Testis (tissue), 3 donors: ENCODE measurements around the gene DOK6. TPM values are rescaled to one million over a fixed set of nuclear protein-coding genes. Genes with fewer than 3 reads are reported as not detected.

Experiments used
- DNase-seq: peaks from one replicate; pipeline ENCODE4 v3.0.0-alpha.2; 2019
- H3K27ac ChIP-seq, 2 donors: fragments of 200-600 bp; sonication (generic); one replicate each; pipeline ENCODE4 v1.5.1; 2019
- H3K27me3 ChIP-seq: fragments of 200-600 bp; sonication (generic); one replicate; pipeline ENCODE4 v1.5.1; 2019
- H3K36me3 ChIP-seq: fragments of 200-600 bp; sonication (generic); one replicate; pipeline ENCODE4 v1.5.1; 2017; ENCODE audit warnings: low read depth; ENCODE audit errors: missing control alignments
- H3K4me1 ChIP-seq: fragments of 200-600 bp; sonication (generic); one replicate; pipeline ENCODE4 v1.5.1; 2019
- H3K4me3 ChIP-seq, 2 donors: fragments of 200-600 bp; sonication (generic); one replicate each; pipeline ENCODE4 v1.5.1; 2017 to 2019
- H3K9me3 ChIP-seq: fragments of 200-600 bp; sonication (generic); one replicate; pipeline ENCODE4 v1.5.1; 2017
- POLR2A ChIP-seq: fragments of 450-650 bp; IDR thresholded peaks from one replicate; pipeline ENCODE4 v1.6.1; 2017; ENCODE audit warnings: antibody characterized with exemption, mild to moderate bottlenecking, moderate library complexity
- WGBS, 2 donors: methylation state at CpG; one replicate each; pipeline ENCODE4 v1.1.5; 2018; 5-methylcytosine and 5-hydroxymethylcytosine counted together
- intact Hi-C: fragments of 100-400 bp; cut with DNase I; formaldehyde crosslinking; loops from one replicate; pipeline ENCODE4 v1.15.1; 2023; ENCODE audit warnings: low total_unique reads
- polyA plus RNA-seq: library from polyadenylated mRNA; stranded (reverse); fragments of 350-450 nt; fragmentation: Illumina TruSeq; extraction: RNeasy Lipid Tissue Mini Kit (QIAGEN cat#74804); gene quantifications from one replicate; pipeline ENCODE4 v1.2.3, GENCODE V29; 2014; ENCODE audit warnings: low read depth, low replicate concordance; ENCODE audit not compliant: insufficient read depth
- total RNA-seq, 2 donors: library from RNA; depleted of rRNA; stranded (reverse); fragments of >200 nt; gene quantifications; one replicate each; pipeline ENCODE4 v1.2.3, GENCODE V29; 2016
- TF ChIP-seq, protein P1 (sequence below), 3 experiments: fragments of 450-650 bp in 2 of 3; fragments of 200-600 bp in 1 of 3; sonication (generic) in 1 of 3; IDR thresholded peaks; one replicate each; pipeline ENCODE4 v1.5.1; 2016 to 2019; ENCODE audit warnings: antibody characterized with exemption in 3 of 3, mild to moderate bottlenecking in 2 of 3, moderate library complexity in 1 of 3

Gene DOK6
- total and polyA plus RNA-seq, 3 donors from 2014 or later: 0.71 to 11.1 (median 8.5) TPM

DNA sequence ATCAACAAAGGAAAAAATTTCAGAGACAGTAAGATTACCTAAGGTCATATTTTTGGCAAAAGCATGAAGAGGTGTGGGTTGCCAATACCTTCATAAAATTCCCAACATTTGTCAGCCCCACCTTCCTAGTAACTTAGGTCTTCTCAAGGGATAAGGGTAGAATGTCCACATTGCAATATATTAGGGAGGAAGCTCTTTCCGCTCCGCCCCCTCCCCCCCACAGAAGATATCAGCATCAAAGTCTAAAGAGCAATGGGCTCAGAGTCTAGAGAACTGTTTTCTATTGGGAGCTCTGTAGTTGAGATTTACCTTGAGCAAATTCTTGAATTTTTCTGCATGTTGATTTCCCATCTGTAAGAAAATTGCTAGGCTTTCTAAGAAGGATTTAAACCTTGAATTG is 346.7 kb downstream of the DOK6 start:
- no peak for TF ChIP-seq POLR2A
- TF ChIP-seq, protein P1, sequence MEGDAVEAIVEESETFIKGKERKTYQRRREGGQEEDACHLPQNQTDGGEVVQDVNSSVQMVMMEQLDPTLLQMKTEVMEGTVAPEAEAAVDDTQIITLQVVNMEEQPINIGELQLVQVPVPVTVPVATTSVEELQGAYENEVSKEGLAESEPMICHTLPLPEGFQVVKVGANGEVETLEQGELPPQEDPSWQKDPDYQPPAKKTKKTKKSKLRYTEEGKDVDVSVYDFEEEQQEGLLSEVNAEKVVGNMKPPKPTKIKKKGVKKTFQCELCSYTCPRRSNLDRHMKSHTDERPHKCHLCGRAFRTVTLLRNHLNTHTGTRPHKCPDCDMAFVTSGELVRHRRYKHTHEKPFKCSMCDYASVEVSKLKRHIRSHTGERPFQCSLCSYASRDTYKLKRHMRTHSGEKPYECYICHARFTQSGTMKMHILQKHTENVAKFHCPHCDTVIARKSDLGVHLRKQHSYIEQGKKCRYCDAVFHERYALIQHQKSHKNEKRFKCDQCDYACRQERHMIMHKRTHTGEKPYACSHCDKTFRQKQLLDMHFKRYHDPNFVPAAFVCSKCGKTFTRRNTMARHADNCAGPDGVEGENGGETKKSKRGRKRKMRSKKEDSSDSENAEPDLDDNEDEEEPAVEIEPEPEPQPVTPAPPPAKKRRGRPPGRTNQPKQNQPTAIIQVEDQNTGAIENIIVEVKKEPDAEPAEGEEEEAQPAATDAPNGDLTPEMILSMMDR (IDR thresholded peaks at IDR 0.05): no peak
- intact Hi-C loops: no loop called here
- H3K9me3 ChIP-seq: no peaks in the 10 kb centered on the region
- H3K27ac ChIP-seq: no peak overlapping the region
- WGBS, 2 donors: 89 to 90% methylated on average over 2 of the region's 2 CpGs
- no peaks in the 10 kb centered on the region for H3K4me1 ChIP-seq
- DNase-seq: no peak
- H3K36me3 ChIP-seq: no peaks in the 10 kb centered on the region
- H3K4me3 ChIP-seq: no peak overlapping the region
- no peaks in the 10 kb centered on the region for H3K27me3 ChIP-seq

DNA sequence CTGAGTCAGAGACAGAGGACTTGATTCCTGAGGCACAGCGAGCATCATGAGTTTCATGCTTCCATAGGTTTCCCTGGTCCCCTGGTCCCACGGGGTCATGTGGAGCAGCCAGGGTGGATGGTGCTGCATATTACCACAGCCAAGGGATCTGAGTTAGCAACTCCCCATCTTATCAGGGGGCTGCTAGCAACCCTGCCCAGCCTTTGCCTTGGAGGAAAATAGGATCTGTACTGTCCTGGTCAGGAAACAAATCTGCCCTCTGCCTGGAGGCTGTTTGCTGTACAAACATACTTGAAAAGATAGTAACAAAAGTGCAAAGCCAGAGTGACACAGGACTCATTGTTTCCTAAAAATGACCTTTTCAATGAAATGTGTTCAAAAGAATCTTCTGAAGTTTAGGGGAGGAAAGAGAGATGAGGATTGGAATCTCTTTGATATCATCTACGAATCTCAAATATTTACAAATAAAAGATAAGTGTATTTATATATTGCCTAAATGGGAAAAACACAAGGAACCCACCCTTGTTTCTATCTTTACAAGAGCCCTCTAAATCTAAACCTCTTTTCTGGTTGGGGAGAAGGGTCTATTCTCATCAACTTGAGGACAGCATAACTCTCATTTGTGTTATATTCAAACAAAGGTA is 352.2 kb downstream of the DOK6 start:
- Histone ChIP-seq H3K27ac (no peak overlapping the region), H3K4me1 (no peaks in the 10 kb centered on the region), H3K36me3 (no peaks in the 10 kb centered on the region), H3K4me3 (no peak overlapping the region), H3K27me3 (no peaks in the 10 kb centered on the region), H3K9me3 (no peaks in the 10 kb centered on the region)
- intact Hi-C loops: no loop called here
- TF ChIP-seq POLR2A: no peak
- TF ChIP-seq, protein P1 (IDR thresholded peaks at IDR 0.05): no peak
- WGBS, 2 donors: 81 to 83% methylated on average over 3 of the region's 3 CpGs
- no peak for DNase-seq

DNA sequence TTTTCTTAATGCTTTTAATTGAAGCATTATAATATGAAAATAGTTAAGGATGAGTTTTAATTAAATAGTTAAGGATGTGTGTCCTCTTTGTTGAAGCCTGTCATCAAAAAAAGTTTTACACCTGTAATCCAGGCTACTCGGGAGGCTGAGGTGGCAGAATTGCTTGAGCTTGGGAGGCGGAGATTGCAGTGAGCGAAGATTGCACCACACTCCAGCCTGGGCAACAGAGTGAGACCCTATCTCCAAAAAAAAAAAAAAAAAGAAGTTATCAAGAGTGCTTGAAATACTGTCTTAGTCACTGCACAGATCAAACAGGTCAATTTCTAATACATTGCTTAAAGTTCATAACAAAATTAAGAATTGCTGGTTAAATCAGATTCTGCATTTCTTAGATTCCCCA is 353.4 kb downstream of the DOK6 start:
- Histone ChIP-seq H3K27ac (no peak overlapping the region), H3K4me1 (no peaks in the 10 kb centered on the region), H3K4me3 (no peak overlapping the region), H3K27me3 (no peaks in the 10 kb centered on the region), H3K36me3 (no peaks in the 10 kb centered on the region), H3K9me3 (no peaks in the 10 kb centered on the region)
- intact Hi-C loops: no loop called here
- WGBS, 2 donors: 92 to 98% methylated on average over 3 of the region's 3 CpGs
- TF ChIP-seq POLR2A: no peak
- DNase-seq: no peak

DNA sequence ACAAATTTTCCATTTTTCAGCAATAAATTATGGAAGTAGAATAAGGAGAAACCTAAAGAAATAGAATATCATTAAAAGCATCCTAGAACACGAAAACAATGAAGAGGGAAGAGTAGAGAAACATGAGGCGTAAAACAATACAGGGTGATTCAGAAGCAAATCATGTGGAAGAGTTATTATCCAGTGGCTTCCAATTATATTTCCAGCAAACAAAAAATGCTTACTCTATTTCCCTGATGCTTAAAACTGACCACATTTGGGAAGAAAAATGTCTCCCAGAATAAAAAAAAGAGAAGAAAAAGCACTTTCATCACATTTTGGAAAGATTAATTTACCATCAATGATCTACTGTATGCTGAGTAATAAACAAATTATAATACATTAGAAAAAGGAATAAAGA is 354.4 kb downstream of the DOK6 start:
- Histone ChIP-seq H3K4me1 (no peaks in the 10 kb centered on the region), H3K27ac (no peak overlapping the region), H3K36me3 (no peaks in the 10 kb centered on the region), H3K4me3 (no peak overlapping the region), H3K27me3 (no peaks in the 10 kb centered on the region), H3K9me3 (no peaks in the 10 kb centered on the region)
- intact Hi-C loops: no loop called here
- WGBS, 2 donors: 94 to 95% methylated on average over 2 of the region's 2 CpGs
- TF ChIP-seq POLR2A: no peak
- TF ChIP-seq, protein P1 (IDR thresholded peaks at IDR 0.05): no peak
- no peak for DNase-seq

DNA sequence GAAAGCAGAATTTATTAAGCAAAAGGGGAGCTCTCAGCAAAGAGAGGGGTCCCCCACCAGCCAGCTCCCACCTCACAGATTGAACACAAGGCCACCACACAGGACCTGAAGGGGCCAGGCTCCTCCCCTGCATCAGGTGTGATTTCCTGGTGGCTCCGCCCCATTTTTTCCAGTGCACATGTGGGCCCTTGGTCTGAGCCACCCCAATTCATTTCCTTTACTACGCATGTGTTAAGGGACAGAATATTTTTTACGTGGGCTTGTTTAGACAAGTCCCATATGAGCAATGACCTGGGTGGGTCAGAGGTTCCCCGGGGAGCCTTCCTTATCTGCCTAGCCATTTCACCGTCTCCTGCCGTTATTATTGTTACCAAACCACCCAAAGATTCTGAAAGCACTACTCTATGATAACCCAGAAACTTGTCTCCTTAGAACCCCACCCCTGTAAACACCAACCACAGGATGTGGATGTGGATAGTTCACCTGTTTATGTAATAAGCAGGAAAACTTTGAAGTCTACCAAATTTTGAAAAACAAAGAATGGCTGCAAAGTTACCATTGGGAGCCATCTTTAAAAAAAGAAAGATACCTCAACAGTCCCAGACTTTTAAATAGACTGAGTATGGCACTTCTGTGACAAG is 355.3 kb downstream of the DOK6 start:
- TF ChIP-seq POLR2A: no peak
- TF ChIP-seq, protein P1 (IDR thresholded peaks at IDR 0.05): no peak
- DNase-seq: no peak
- H3K36me3 ChIP-seq: no peaks in the 10 kb centered on the region
- no peak overlapping the region for H3K27ac ChIP-seq
- no peaks in the 10 kb centered on the region for H3K4me1 ChIP-seq
- no peak overlapping the region for H3K4me3 ChIP-seq
- intact Hi-C loops: no loop called here
- no peaks in the 10 kb centered on the region for H3K27me3 ChIP-seq
- H3K9me3 ChIP-seq: no peaks in the 10 kb centered on the region
- 94 to 95% methylated on average over 6 of the region's 6 CpGs for WGBS, 2 donors
